ACHN (cell line): Measurements from ENCODE around the gene IDH3G.
"Not testable (repeated sequence)": the region's sequence is repeated elsewhere in the genome, so short reads cannot be mapped to it uniquely, and the experiment has no call there.

Source experiments
- DNase-seq: peaks from one replicate; pipeline ENCODE4 v3.0.0-alpha.2; 2015
- in situ Hi-C: cut with HindIII; loops from 2 replicates; pipeline ENCODE4 v1.10.0; 2017; ENCODE audit warnings: low sequenced_read_pairs, low pct_ligation_motif_present, low pct_unique_long_range_greater_than_20kb

The IDH3G gene

GRCh38 chrX:153766871-153767673 lies 27.1 kb downstream of the IDH3G start:
- in situ Hi-C loops = no loop called here
- DNase-seq = no peak

DNA sequence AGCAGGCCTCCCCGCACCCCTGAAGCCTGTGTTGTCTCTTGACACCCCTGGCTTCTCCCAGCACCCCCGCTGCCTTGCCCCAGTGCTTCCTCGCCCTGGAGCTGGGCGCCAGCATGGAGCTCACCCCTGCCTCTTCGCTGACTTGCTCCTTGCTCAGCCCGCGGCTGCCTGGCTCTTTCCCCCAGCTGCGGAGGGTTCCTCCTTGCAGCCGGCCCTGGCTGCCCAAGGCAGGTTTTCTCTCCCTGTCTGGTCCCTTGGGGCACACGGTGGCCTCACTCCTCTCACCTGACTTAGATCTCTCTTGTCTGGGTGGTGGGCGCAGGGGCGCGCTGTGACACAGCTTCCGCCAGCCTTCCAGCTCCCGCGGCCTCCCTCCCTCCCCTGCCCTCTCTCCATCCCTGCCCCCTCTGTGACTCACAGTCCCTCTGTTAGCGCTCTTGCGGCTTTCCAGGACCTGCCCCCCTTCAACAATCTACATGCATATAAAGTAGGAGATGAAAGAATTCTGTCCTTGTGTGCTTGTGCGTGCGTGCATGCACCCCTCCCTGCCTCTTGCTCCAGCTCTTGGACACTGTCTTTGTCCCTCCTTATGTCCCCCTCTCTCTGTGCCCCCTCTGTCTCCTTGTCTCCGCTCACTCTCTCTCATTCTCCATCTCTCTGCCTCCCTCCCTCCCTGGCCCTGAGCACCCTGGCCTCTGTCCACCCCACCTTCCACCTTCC lies 27.9 kb downstream of the IDH3G start:
- no peak for DNase-seq

GRCh38 chrX:153765138-153766079 lies 28.8 kb downstream of the IDH3G start:
- DNase-seq = no peak
- in situ Hi-C loops = no loop called here

More for the DNA sequence above, 27.9 kb downstream of the IDH3G start:
- in situ Hi-C loops = no loop called here

DNA sequence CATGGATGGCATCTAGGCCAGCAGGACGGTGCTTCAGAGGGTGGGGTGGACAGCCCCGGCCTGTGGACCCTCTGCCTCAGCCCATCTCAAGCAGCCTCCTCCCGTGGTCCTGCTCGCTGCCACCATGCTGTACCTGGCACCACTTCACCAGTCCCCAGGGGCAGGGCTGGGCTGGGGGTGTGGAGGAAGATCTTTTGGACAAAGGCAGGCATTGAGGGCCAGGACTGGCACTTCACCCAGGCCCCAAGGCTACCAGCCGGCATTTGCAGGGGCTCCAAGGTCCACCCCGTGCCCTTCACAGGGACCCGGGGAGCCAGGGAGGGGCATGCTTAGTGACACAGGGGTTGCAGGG lies 29.4 kb downstream of the IDH3G start:
- in situ Hi-C loops = no loop called here
- no peak for DNase-seq

GRCh38 chrX:153763989-153764755 lies 30.0 kb downstream of the IDH3G start, which contains the start of gene PLXNB3:
TSS of gene PLXNB3 (plus strand) at chrX:153764249. CDS start at chrX:153765536, 1,287 bp downstream.
- peak; percentile 59 for DNase-seq
- in situ Hi-C loops = no loop called here

DNA sequence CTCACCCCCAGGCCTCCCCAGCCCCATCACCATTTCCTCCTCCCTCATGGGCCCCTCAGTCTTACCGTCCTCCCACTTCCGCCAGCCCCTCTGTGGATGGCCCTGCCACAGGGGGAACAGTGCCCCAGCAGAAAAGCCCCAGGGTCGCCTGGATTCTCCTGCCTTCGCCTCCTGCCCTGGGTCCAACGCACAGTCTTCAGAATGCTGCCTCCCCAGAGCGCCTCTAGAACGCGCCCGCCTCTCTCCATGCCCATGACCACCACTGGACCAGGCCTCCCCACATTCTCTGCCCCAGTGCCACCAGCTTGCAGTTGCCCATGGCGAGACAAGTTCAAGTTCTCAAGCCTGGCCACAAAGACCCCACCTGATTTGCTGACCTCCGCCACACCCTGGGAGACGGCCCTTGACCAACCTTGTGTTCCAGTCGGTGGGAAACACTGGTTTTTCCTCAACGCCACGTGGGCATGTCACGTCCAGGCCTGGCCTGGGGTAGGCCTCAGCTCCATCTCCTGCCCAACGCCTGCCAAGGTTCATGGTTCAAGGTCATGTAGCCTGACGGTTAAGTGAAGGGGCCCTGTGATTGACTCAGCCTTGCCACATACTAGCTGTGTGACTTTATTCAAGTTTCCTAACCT lies 30.8 kb downstream of the IDH3G start:
- no peak for DNase-seq
- in situ Hi-C loops = no loop called here

- DNase-seq = no peak
- in situ Hi-C loops = no loop called here
Measured at GRCh38 chrX:153762626-153763173, 31.5 kb downstream of the IDH3G start.

DNA sequence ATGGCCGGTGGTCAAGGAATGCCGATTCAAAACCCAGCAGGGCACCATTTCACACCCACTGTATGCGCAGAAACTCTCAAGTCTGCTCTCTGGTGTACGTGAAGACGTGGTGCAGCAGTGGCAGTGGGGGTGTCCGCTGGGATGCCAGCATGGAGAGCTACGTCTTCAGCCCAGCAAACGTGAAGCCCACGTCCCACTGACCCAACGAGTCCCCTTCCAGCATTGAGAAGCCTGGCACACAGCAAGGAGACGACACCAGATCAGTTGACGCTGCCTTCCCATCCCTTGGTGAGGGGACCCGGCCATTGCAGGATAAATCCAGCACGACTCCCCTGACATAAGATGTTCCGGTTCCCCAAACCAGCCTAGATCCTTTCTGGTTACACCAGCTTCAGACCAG lies 32.3 kb downstream of the IDH3G start:
- no peak for DNase-seq
- in situ Hi-C loops = no loop called here

DNA sequence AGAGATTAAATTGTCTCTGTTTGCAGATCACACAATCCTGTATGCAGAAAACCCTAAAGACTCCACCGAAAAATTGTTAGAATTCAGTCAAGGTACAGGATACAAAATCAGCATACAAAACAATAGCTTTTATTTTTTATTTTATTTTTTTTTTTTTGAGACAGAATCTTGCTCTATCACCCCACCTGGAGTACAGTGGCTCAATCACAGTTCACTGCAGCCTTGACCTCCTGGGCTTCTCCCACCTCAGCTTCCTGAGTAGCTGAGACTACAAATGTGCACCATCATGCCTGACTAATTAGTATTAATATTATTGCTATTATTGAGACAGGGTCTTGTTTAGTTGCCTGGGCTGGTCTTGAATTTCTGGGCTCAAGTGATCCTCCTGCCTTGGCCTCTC lies 39.0 kb downstream of the IDH3G start:
- in situ Hi-C loops = no loop called here
- DNase-seq = no peak

DNA sequence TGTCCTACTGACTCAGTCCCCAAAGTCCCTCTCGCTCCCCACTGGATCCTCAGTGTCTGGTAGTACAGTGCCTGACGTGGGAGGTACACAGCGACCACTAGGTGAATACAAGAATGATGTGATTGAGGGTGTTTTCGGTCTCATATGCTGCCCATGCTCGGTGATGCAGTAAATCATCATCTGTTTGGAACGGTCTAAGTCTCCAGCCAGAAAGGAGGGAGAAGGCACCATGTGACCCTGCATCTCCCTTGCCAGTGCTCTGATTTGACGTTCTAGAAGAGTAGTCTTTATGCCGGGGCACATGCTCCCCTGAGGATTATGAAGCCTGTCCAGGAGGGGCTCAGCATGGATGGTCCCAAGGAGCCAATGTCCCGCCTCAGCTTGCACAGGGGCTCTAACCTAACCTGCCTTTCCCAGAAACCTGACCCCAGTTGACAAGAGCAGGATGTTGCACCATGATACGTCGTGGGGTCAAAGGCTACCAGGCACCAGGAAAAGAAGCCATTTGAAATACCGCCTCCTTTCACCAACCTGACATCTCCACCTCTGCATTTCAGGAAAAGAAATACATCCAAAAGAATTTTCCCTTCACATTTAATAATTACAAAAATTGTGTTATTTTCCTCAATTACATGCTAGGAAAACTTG lies 43.9 kb downstream of the IDH3G start:
- in situ Hi-C loops = no loop called here
- DNase-seq = no peak

- DNase-seq, in situ Hi-C loops: not testable (repeated sequence)
Measured at GRCh38 chrX:153749017-153749416, 45.2 kb downstream of the IDH3G start.

GRCh38 chrX:153746991-153747390 lies 47.2 kb downstream of the IDH3G start:
- in situ Hi-C loops, DNase-seq: not testable (repeated sequence)

- no peak for DNase-seq
- in situ Hi-C loops = no loop called here
Measured at GRCh38 chrX:153746359-153746758, 47.8 kb downstream of the IDH3G start.

DNA sequence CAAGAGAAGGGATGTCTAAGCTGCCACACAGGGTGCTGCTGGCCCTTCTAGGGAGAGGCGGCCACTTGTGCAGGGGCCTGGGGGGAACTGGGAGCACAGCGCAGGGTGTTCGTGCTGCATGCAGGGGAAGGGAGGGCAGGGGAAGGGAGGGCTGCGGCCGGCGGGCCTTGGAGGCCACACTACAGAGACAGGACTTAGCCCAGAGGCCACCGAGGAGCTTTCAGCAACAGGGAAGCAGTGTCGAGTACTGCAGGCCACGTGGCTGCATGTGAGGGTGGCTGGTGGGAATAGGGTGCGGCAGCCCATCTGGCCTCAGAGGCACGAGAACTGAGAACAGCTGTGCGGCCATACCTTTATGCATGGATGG lies 49.1 kb downstream of the IDH3G start:
- in situ Hi-C loops, DNase-seq: not testable (repeated sequence)

DNA sequence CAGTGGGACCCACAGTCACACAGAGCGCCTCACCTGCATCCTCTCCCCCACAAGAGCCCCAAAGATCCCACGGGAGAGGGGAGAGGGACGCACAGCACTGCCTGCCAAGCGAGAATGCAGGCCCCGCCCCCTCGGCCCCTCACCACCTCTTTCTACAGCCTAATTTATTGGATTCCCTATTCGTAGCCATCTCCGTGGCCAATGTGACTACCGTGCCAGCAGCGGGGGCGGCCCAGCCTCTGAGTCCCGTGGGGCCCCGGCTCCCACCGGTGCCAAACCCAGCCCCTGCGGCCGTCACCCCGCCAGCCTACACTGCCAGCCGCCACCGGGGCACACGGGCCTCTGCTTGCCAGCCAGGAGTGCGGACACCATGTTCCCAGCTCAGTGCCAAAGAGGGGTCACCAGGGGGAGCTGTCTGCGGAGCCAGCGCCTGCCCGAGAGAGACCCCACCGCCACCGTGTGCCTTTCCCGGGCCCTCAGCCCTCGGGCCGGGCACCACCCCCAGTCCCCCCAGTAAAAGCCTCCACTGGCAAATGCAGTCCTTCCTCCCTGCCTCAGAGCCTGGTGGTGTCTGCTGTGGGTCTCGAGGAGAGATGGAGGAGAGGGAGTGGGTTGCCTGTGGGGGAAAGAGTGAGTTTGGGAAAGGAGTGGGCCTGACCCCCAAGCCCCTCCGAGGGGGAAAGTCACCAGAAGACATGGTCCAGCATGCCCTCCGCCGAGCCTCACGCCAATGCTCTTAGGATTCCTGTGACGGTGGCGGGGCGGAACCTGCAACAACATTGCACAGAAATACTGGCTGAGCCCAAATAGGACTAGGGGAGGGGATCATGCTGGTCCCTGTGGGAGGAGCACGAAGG lies 49.7 kb downstream of the IDH3G start:
- in situ Hi-C loops = no loop called here
- no peak for DNase-seq

DNA sequence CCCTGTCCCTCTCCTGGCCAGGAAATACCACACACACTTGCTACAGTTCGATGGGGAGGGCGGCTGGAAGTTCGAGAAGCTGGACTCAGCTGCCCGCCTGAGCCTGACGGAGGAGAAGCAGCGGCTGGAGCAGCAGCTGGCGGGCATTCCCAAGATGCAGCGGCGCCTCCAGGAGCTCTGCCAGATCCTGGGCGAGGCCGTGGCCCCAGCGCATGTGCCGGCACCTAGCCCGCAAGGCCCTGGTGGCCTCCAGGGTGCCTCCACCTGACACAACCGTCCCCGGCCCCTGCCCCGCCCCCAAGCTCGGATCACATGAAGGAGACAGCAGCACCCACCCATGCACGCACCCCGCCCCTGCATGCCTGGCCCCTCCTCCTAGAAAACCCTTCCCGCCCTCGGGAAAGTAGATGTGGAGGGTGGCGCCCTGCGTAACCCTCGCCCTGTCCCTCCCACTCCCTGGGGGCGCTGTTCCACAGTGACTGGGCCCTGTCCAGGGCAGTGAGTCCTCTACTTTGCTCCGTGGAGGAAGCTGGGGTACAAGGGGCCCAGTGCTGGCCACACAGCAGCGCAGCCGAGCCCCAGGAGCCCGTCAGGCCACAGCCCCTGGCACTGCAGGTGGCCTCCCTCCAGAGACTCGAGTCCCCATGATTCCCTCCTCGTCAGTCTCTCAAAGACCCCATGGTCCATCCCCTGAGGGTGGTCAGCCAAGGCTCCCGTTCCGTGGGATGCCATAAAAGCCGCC lies 50.5 kb downstream of the IDH3G start:
- in situ Hi-C loops, DNase-seq: not testable (repeated sequence)
